Activated CD8-positive, alpha-beta memory T cell treated with anti-CD3 and anti-CD28 coated beads, Interleukin-2, amount 50 U/mL, for 24 hours (primary cell): ENCODE measurements around the gene YJEFN3.

Experiments used
- DNase-seq: peaks from one replicate; pipeline ENCODE4 v3.0.0-alpha.2; 2020; ENCODE audit errors: extremely low read depth

The YJEFN3 gene

GRCh38 chr19:19517235-19517619, 11.5 kb upstream of the YJEFN3 start:
- no peak for DNase-seq

- DNase-seq, result no peak
Observed at GRCh38 chr19:19520989-19521388, 7.7 kb upstream of the YJEFN3 start.

- no peak for DNase-seq
Observed at GRCh38 chr19:19523177-19523576, 5.5 kb upstream of the YJEFN3 start.

- no peak for DNase-seq
Observed at GRCh38 chr19:19524053-19524452, 4.7 kb upstream of the YJEFN3 start.

- DNase-seq, result no peak
Observed at GRCh38 chr19:19525611-19526380, 2.9 kb upstream of the YJEFN3 start.

- DNase-seq, result no peak
Observed at GRCh38 chr19:19526581-19527370, 1.9 kb upstream of the YJEFN3 start.

GRCh38 chr19:19527371-19527656, 1.4 kb upstream of the YJEFN3 start:
- DNase-seq, result no peak

- no peak for DNase-seq
Observed at GRCh38 chr19:19527674-19528625, 761 bp upstream of the YJEFN3 start.

GRCh38 chr19:19529783-19530422, 1.2 kb downstream of the YJEFN3 start:
- DNase-seq, result no peak

GRCh38 chr19:19530423-19530804, 1.7 kb downstream of the YJEFN3 start:
- no peak for DNase-seq

GRCh38 chr19:19530889-19531288, 2.2 kb downstream of the YJEFN3 start:
- no peak for DNase-seq

- DNase-seq, result peak; percentile 53
Observed at GRCh38 chr19:19531951-19532805, 3.5 kb downstream of the YJEFN3 start.

- no peak for DNase-seq
Observed at GRCh38 chr19:19532806-19533701, 4.3 kb downstream of the YJEFN3 start.

- DNase-seq, result no peak
Observed at GRCh38 chr19:19533841-19534240, 5.1 kb downstream of the YJEFN3 start.

- DNase-seq, result no peak
Observed at GRCh38 chr19:19534556-19535265, 6.0 kb downstream of the YJEFN3 start.

GRCh38 chr19:19535311-19536191, 6.8 kb downstream of the YJEFN3 start:
- no peak for DNase-seq

GRCh38 chr19:19537075-19538048, 8.7 kb downstream of the YJEFN3 start:
- DNase-seq, result no peak
